Naive thymus-derived CD4-positive, alpha-beta T cell (primary cell): ENCODE measurements around the gene VPS13A. TPM values are rescaled to one million over a fixed set of nuclear protein-coding genes. Genes with fewer than 3 reads are reported as not detected.

ENCODE experiments used
- ATAC-seq: fragments of 150-1000 bp; cut with Tn5 transposase; 2 replicates; pipeline ENCODE4 v1.10.0; 2021; ENCODE audit warnings: mild to moderate bottlenecking, moderate library complexity
- CTCF ChIA-PET: fragments of 350-600 bp; sonication (Branson Sonifier 250); formaldehyde crosslinking; loops from one replicate; lab custom pipeline; 2021; ENCODE audit warnings: antibody characterized with exemption; lab: Charles Lee
- POLR2A ChIA-PET: fragments of 350-600 bp; sonication (Branson Sonifier 250); formaldehyde crosslinking; loops from one replicate; lab custom pipeline; 2021; ENCODE audit warnings: antibody characterized with exemption, inconsistent platforms; lab: Charles Lee
- DNase-seq, 9 donors: peaks; one replicate each; pipeline versions ENCODE4 v3.0.0 to v3.0.0-alpha.2; 2020 to 2022; ENCODE audit warnings: mixed read lengths in 1 of 9
- H3K27ac ChIP-seq: one replicate; pipeline ENCODE4 v1.7.0; 2013; ENCODE audit warnings: mild to moderate bottlenecking, low read depth, low read length, moderate library complexity
- H3K27me3 ChIP-seq, 2 donors: one replicate each; pipeline ENCODE4 v1.7.0; 2013; ENCODE audit warnings: low read length in 2 of 2, mild to moderate bottlenecking in 2 of 2, moderate library complexity in 2 of 2; ENCODE audit not compliant: control insufficient read depth in 2 of 2, insufficient read depth in 2 of 2
- H3K36me3 ChIP-seq, 3 experiments: 1 replicate in 2 of 3; 2 replicates in 1 of 3; pipeline ENCODE4 v1.7.0; 2013; ENCODE audit warnings: low read length in 3 of 3, mild to moderate bottlenecking in 3 of 3, moderate library complexity in 1 of 3; ENCODE audit not compliant: insufficient read depth in 3 of 3, control insufficient read depth in 2 of 3
- H3K4me1 ChIP-seq, 2 donors: one replicate each; pipeline ENCODE4 v1.7.0; 2013; ENCODE audit warnings: low read length in 2 of 2, mild to moderate bottlenecking in 2 of 2, moderate library complexity in 1 of 2; ENCODE audit not compliant: control insufficient read depth in 2 of 2, insufficient read depth in 2 of 2
- H3K4me3 ChIP-seq: 2 replicates; pipeline ENCODE4 v1.7.0; 2013; ENCODE audit warnings: mild to moderate bottlenecking, low read length
- H3K9me3 ChIP-seq, 3 experiments: 1 replicate in 2 of 3; 2 replicates in 1 of 3; pipeline ENCODE4 v1.7.0; 2013; ENCODE audit warnings: low read length in 3 of 3; ENCODE audit not compliant: control insufficient read depth in 2 of 3
- H3K27ac Mint-ChIP-seq, 9 donors: one replicate each; pipeline ENCODE4 v1.8.0; 2020 to 2022; ENCODE audit warnings: mixed read lengths in 9 of 9, mild to moderate bottlenecking in 8 of 9, moderate library complexity in 5 of 9, inconsistent platforms in 2 of 9
- H3K27me3 Mint-ChIP-seq, 5 donors: one replicate each; pipeline ENCODE4 v1.8.0; 2021 to 2022; ENCODE audit warnings: mixed read lengths in 5 of 5, mild to moderate bottlenecking in 1 of 5
- H3K36me3 Mint-ChIP-seq, 5 donors: one replicate each; pipeline ENCODE4 v1.8.0; 2020 to 2022; ENCODE audit warnings: mixed read lengths in 5 of 5, mild to moderate bottlenecking in 3 of 5, inconsistent platforms in 1 of 5
- H3K4me1 Mint-ChIP-seq, 7 donors: one replicate each; pipeline ENCODE4 v1.8.0; 2020 to 2022; ENCODE audit warnings: mixed read lengths in 7 of 7, mild to moderate bottlenecking in 3 of 7, inconsistent platforms in 1 of 7
- H3K4me3 Mint-ChIP-seq, 10 donors: one replicate each; pipeline ENCODE4 v1.8.0; 2020 to 2022; ENCODE audit warnings: mild to moderate bottlenecking in 10 of 10, mixed read lengths in 10 of 10, moderate library complexity in 6 of 10, inconsistent platforms in 2 of 10
- H3K9me3 Mint-ChIP-seq, 11 donors: one replicate each; pipeline ENCODE4 v1.8.0; 2020 to 2022; ENCODE audit warnings: mixed read lengths in 11 of 11, mild to moderate bottlenecking in 4 of 11, inconsistent platforms in 1 of 11, moderate library complexity in 1 of 11
- intact Hi-C, 2 donors: fragments of 100-400 bp; cut with micrococcal nuclease; formaldehyde crosslinking; loops; one replicate each; pipeline ENCODE4 v1.15.1; 2023
- polyA plus RNA-seq, 2 donors: library from polyadenylated mRNA; unstranded; fragments of 300-500 nt; fragmentation: Illumina TruSeq; gene quantifications; one replicate each; pipeline ENCODE4 v1.2.3, GENCODE V29; 2021
- total RNA-seq, 6 experiments: library from RNA in 5 of 6; stranded (reverse) in 5 of 6; gene quantifications; 1 replicate in 5 of 6; 2 replicates in 1 of 6; pipeline ENCODE4 v1.2.3 and lab custom pipeline; 2021 to 2026

VPS13A gene
- total and polyA plus RNA-seq, 7 experiments from 2014 or later = 3.0 to 52.8 (median 40.9) TPM

DNA sequence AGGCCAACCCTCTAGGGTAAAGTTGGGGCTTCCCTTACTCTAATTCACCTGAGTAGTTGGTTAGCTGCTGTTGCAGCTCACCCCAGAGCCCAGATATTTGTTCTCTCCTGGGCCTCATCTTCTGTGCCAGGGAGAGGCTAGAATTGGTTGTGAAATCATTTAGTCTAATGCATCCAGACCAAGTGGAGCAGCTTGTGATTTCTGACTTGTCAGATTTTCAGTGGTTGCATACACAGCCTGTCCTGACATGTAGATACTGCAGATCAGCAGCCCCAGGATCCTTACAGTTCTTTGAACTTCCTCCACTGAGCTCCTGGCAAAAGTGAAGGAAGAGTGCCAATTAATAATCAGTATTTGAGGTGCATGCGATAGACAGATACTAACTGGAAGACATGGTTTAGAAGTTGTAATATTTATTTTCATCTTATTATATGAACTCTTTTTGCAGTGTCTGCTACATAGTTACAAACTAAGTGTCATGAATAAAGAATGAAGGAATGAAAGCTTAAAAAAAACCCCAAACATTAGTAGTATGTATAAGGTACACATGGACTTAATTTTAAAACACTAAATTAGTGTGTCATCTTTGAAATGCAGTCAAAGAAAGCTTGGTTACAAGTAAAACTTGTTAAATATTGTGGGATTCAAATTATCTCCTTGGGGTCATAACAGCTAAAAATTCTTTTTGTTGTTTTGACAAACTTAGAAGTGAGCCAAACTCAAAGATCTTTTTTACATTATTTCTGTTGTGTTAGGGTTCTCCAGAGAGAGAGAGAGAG is 128.5 kb downstream of the VPS13A start:
- H3K4me1 Mint-ChIP-seq = peaks cover 0 to 7% (median 0%) of the 10 kb centered on the region in 7 donors
- DNase-seq (no peak), ATAC-seq (no peak)
- no peak overlapping the region for H3K4me3 Mint-ChIP-seq
- H3K9me3 ChIP-seq = no peaks in the 10 kb centered on the region
- H3K27me3 Mint-ChIP-seq = no peaks in the 10 kb centered on the region
- no peak overlapping the region for H3K4me3 ChIP-seq
- no peak overlapping the region for H3K27ac Mint-ChIP-seq
- intact Hi-C loops = no loop called here
- peaks cover 0 to 2% (median 0%) of the 10 kb centered on the region in 11 donors for H3K9me3 Mint-ChIP-seq
- peaks cover 4 to 56% (median 44%) of the 10 kb centered on the region in 5 donors for H3K36me3 Mint-ChIP-seq
- no peaks in the 10 kb centered on the region for H3K4me1 ChIP-seq
- H3K27me3 ChIP-seq = no peaks in the 10 kb centered on the region
- CTCF ChIA-PET = interaction anchor here (0.7 kb wide), 1 partner anchor 67 kb away, joined by 3 read pairs; no protein-coding TSS in a partner anchor
- H3K27ac ChIP-seq = no peak overlapping the region
- POLR2A ChIA-PET = no interaction called here
- no peaks in the 10 kb centered on the region for H3K36me3 ChIP-seq

DNA sequence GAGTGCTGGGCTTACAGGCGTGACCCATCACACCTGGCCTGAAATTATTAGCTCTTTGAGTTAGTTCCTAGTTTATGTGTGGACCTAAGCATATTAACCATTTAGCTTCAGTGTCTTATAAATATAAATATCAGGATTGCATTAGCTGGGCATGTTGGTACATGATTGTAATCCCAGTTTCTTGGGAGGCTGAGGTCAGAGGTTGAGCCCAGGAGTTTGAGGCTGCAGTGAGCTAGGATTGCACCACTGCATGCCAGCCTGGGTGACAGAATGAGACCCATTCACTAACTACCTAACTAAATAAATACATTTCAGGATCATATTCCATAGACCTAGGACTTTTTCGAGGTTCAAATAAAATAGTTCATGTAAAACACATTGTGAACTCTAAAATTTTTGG is 129.8 kb downstream of the VPS13A start:
- ChIA-PET CTCF (no interaction called here), POLR2A (no interaction called here)
- Histone ChIP-seq H3K27ac (no peak overlapping the region), H3K27me3 (no peaks in the 10 kb centered on the region), H3K9me3 (no peaks in the 10 kb centered on the region), H3K4me3 (no peak overlapping the region), H3K4me1 (no peaks in the 10 kb centered on the region), H3K36me3 (no peaks in the 10 kb centered on the region)
- Mint-ChIP-seq H3K27me3 (no peaks in the 10 kb centered on the region), H3K4me3 (no peak overlapping the region), H3K27ac (no peak overlapping the region), H3K36me3 (peaks cover 9 to 67% (median 49%) of the 10 kb centered on the region in 5 donors), H3K4me1 (peaks cover 0 to 7% (median 0%) of the 10 kb centered on the region in 7 donors), H3K9me3 (peaks cover 0 to 2% (median 0%) of the 10 kb centered on the region in 11 donors)
- DNase-seq (no peak), ATAC-seq (no peak)
- intact Hi-C loops = no loop called here

DNA sequence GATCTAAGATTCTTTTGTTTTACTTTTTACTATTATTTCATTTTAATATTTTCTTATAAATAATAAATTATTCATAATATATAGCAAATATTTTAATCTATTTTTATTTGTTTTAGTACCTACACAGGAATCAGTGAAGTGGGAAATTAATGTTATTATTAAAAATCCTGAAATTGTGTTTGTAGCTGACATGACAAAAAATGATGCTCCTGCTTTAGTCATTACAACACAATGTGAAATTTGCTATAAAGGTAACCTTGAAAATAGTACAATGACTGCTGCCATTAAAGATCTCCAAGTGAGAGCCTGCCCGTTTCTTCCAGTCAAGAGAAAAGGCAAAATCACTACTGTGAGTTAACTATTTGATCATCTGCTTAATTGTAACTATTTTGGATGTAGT is 138.7 kb downstream of the VPS13A start:
- intact Hi-C loops = no loop called here

DNA sequence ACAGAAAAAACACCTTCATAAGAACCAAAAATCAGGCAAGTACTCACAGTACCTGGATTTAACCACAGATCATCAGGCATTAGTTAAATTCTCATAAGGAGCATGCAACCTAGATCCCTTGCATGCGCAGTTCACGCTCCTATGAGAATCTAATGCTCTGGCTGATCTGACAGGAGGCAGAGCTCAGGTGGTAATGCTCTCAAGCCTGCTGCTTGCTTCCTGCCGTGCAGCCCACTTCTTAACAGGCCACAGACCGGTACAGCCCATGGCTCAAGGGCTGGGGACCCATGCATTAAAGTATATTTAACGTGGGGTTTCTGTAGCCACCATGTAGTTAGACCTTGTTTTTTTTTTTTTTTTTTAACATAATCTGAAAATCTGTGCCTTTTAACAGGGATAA is 147.7 kb downstream of the VPS13A start:
- Histone ChIP-seq H3K4me1 (no peaks in the 10 kb centered on the region), H3K27me3 (no peaks in the 10 kb centered on the region), H3K27ac (no peak overlapping the region), H3K4me3 (no peak overlapping the region), H3K36me3 (peaks cover 0 to 11% (median 0%) of the 10 kb centered on the region in 3 experiments), H3K9me3 (no peaks in the 10 kb centered on the region)
- POLR2A ChIA-PET = no interaction called here
- H3K4me3 Mint-ChIP-seq = no peak overlapping the region
- no peaks in the 10 kb centered on the region for H3K27me3 Mint-ChIP-seq
- ATAC-seq = no peak
- no peak overlapping the region for H3K27ac Mint-ChIP-seq
- CTCF ChIA-PET = no interaction called here
- H3K9me3 Mint-ChIP-seq = no peaks in the 10 kb centered on the region
- DNase-seq = no peak
- intact Hi-C loops = loop anchor here in 1 of 2 donors (10.0 kb wide), 1 partner anchor 150 kb away; the partner anchor contains the start of gene VPS13A
- H3K36me3 Mint-ChIP-seq = peaks cover 14 to 71% (median 47%) of the 10 kb centered on the region in 5 donors
- H3K4me1 Mint-ChIP-seq = peaks cover 0 to 5% (median 0%) of the 10 kb centered on the region in 7 donors

More for the DNA sequence above, 138.7 kb downstream of the VPS13A start:
- H3K4me3 ChIP-seq = no peak overlapping the region
- H3K9me3 ChIP-seq = no peaks in the 10 kb centered on the region
- H3K4me3 Mint-ChIP-seq = no peak overlapping the region
- ATAC-seq (no peak), DNase-seq (no peak)
- ChIA-PET CTCF (no interaction called here), POLR2A (no interaction called here)
- peaks cover 3 to 48% (median 33%) of the 10 kb centered on the region in 5 donors for H3K36me3 Mint-ChIP-seq
- H3K4me1 ChIP-seq = no peaks in the 10 kb centered on the region
- no peak overlapping the region for H3K27ac Mint-ChIP-seq
- no peaks in the 10 kb centered on the region for H3K27me3 ChIP-seq
- no peak overlapping the region for H3K27ac ChIP-seq
- no peaks in the 10 kb centered on the region for H3K4me1 Mint-ChIP-seq
- H3K36me3 ChIP-seq = no peaks in the 10 kb centered on the region
- H3K27me3 Mint-ChIP-seq = no peaks in the 10 kb centered on the region
- H3K9me3 Mint-ChIP-seq = no peaks in the 10 kb centered on the region

GRCh38 chr9:77328102-77328501 is 150.8 kb downstream of the VPS13A start:
- Histone ChIP-seq H3K27ac (no peak overlapping the region), H3K36me3 (peaks cover 0 to 11% (median 0%) of the 10 kb centered on the region in 3 experiments), H3K9me3 (no peaks in the 10 kb centered on the region), H3K27me3 (no peaks in the 10 kb centered on the region), H3K4me1 (no peaks in the 10 kb centered on the region), H3K4me3 (no peak overlapping the region)
- CTCF ChIA-PET = no interaction called here
- H3K27me3 Mint-ChIP-seq = no peaks in the 10 kb centered on the region
- H3K4me3 Mint-ChIP-seq = no peak overlapping the region
- H3K9me3 Mint-ChIP-seq = no peaks in the 10 kb centered on the region
- POLR2A ChIA-PET = no interaction called here
- intact Hi-C loops = loop anchor here in 1 of 2 donors (10.0 kb wide), 1 partner anchor 153 kb away; the partner anchor contains the start of gene VPS13A
- no peak for ATAC-seq
- H3K4me1 Mint-ChIP-seq = peaks cover 0 to 5% (median 0%) of the 10 kb centered on the region in 7 donors
- no peak for DNase-seq
- no peak overlapping the region for H3K27ac Mint-ChIP-seq
- peaks cover 14 to 56% (median 35%) of the 10 kb centered on the region in 5 donors for H3K36me3 Mint-ChIP-seq

DNA sequence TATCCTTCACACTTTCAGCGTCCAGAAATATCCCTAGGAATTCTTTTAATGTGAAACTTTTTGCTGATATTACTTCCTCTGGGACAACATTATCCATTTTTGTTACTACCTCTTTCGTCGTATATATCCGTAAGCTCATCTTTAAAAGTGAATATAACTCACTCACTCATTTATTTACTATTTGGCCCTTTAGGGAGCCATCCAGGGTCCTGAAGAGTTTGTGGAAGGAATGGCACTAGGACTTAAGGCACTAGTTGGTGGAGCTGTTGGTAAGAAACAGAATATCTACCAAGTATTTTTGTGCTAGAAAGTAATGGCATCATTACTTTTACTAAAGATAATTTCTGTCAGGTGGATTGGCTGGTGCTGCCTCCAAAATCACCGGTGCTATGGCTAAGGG is 192.7 kb downstream of the VPS13A start:
- no peak overlapping the region for H3K4me3 ChIP-seq

More for the DNA sequence above, 192.7 kb downstream of the VPS13A start:
- intact Hi-C loops = no loop called here
- Mint-ChIP-seq H3K36me3 (peaks cover 13 to 50% (median 41%) of the 10 kb centered on the region in 5 donors), H3K4me1 (no peaks in the 10 kb centered on the region), H3K27ac (no peak overlapping the region), H3K4me3 (no peak overlapping the region), H3K9me3 (peaks cover 0 to 8% (median 4%) of the 10 kb centered on the region in 11 donors), H3K27me3 (no peaks in the 10 kb centered on the region)
- no peaks in the 10 kb centered on the region for H3K4me1 ChIP-seq
- H3K27me3 ChIP-seq = no peaks in the 10 kb centered on the region
- DNase-seq (no peak), ATAC-seq (no peak)
- CTCF ChIA-PET = no interaction called here
- H3K9me3 ChIP-seq = no peaks in the 10 kb centered on the region
- H3K36me3 ChIP-seq = peaks cover 4 to 21% (median 11%) of the 10 kb centered on the region in 3 experiments
- POLR2A ChIA-PET = no interaction called here
- no peak overlapping the region for H3K27ac ChIP-seq
